CD4-positive, CD25-positive, alpha-beta regulatory T cell (primary cell): ENCODE results near the gene CUEDC2. TPM values are rescaled to one million over a fixed set of nuclear protein-coding genes. Genes with fewer than 3 reads are reported as not detected.

ENCODE experiments used
- ATAC-seq, 2 donors: fragments of 150-1000 bp; cut with Tn5 transposase; one replicate each; pipeline ENCODE4 v1.10.0; 2021; ENCODE audit warnings: low read depth in 2 of 2, moderate number of reproducible peaks in 2 of 2, moderate library complexity in 1 of 2
- DNase-seq, 3 donors: peaks; one replicate each; pipeline versions ENCODE4 v3.0.0 to v3.0.0-alpha.2; 2012 to 2022; ENCODE audit warnings: mixed read lengths in 1 of 3
- H3K27ac ChIP-seq: one replicate; pipeline ENCODE4 v1.7.0; 2013; ENCODE audit warnings: mild to moderate bottlenecking, low read length; ENCODE audit not compliant: insufficient read depth, poor library complexity, severe bottlenecking
- H3K27me3 ChIP-seq: one replicate; pipeline ENCODE4 v1.7.0; 2013; ENCODE audit warnings: low read length; ENCODE audit not compliant: control insufficient read depth, insufficient read depth
- H3K36me3 ChIP-seq: one replicate; pipeline ENCODE4 v1.7.0; 2013; ENCODE audit warnings: mild to moderate bottlenecking, low read length, moderate library complexity; ENCODE audit not compliant: control insufficient read depth, insufficient read depth
- H3K4me1 ChIP-seq: 2 replicates; pipeline ENCODE4 v1.7.0; 2013; ENCODE audit warnings: mild to moderate bottlenecking, low read length; ENCODE audit not compliant: insufficient read depth, control insufficient read depth, poor library complexity, severe bottlenecking
- H3K4me3 ChIP-seq: one replicate; pipeline ENCODE4 v1.7.0; 2013; ENCODE audit warnings: low read depth, mild to moderate bottlenecking, low read length, moderate library complexity
- H3K9me3 ChIP-seq, 2 experiments: 1 replicate in 1 of 2; 2 replicates in 1 of 2; pipeline ENCODE4 v1.7.0; 2013; ENCODE audit warnings: low read length in 2 of 2, mild to moderate bottlenecking in 1 of 2, moderate library complexity in 1 of 2; ENCODE audit not compliant: control insufficient read depth in 2 of 2
- H3K27ac Mint-ChIP-seq, 3 donors: one replicate each; pipeline ENCODE4 v1.8.0; 2020 to 2022; ENCODE audit warnings: mild to moderate bottlenecking in 3 of 3, mixed read lengths in 3 of 3, moderate library complexity in 2 of 3
- H3K27me3 Mint-ChIP-seq: one replicate; pipeline ENCODE4 v1.8.0; 2022; ENCODE audit warnings: mild to moderate bottlenecking, mixed read lengths
- H3K36me3 Mint-ChIP-seq: one replicate; pipeline ENCODE4 v1.8.0; 2020; ENCODE audit warnings: mixed read lengths
- H3K4me1 Mint-ChIP-seq, 4 donors: one replicate each; pipeline ENCODE4 v1.8.0; 2020 to 2022; ENCODE audit warnings: mixed read lengths in 4 of 4, mild to moderate bottlenecking in 1 of 4
- H3K4me3 Mint-ChIP-seq, 4 donors: one replicate each; pipeline ENCODE4 v1.8.0; 2020 to 2022; ENCODE audit warnings: mild to moderate bottlenecking in 4 of 4, mixed read lengths in 4 of 4, moderate library complexity in 3 of 4
- H3K9me3 Mint-ChIP-seq, 7 donors: one replicate each; pipeline ENCODE4 v1.8.0; 2020 to 2022; ENCODE audit warnings: mixed read lengths in 7 of 7, mild to moderate bottlenecking in 3 of 7, moderate library complexity in 2 of 7
- polyA plus RNA-seq, 4 donors: library from polyadenylated mRNA; unstranded; fragments of 300-500 nt; fragmentation: Illumina TruSeq; gene quantifications; one replicate each; pipeline ENCODE4 v1.2.3, GENCODE V29; 2021
- total RNA-seq: library from RNA; stranded (reverse); gene quantifications from one replicate; pipeline ENCODE4 v1.2.3, GENCODE V29; 2022

CUEDC2 gene
- total and polyA plus RNA-seq, 5 donors from 2014 or later, result 29.4 to 60.6 (median 51.2) TPM

GRCh38 chr10:102375250-102375649 lies 57.1 kb downstream of the CUEDC2 start:
- H3K27ac ChIP-seq, result no peak overlapping the region
- H3K4me1 Mint-ChIP-seq, result peaks cover 0 to 6% (median 0%) of the 10 kb centered on the region in 4 donors
- no peaks in the 10 kb centered on the region for H3K9me3 ChIP-seq
- no peak overlapping the region for H3K27ac Mint-ChIP-seq
- peaks cover 80% of the 10 kb centered on the region for H3K36me3 ChIP-seq
- H3K36me3 Mint-ChIP-seq, result peaks cover 47% of the 10 kb centered on the region
- no peaks in the 10 kb centered on the region for H3K4me1 ChIP-seq
- H3K27me3 Mint-ChIP-seq, result no peaks in the 10 kb centered on the region
- no peak for ATAC-seq
- H3K4me3 Mint-ChIP-seq, result no peak overlapping the region
- no peaks in the 10 kb centered on the region for H3K27me3 ChIP-seq
- H3K4me3 ChIP-seq, result no peak overlapping the region
- DNase-seq, result peak in 1 of 3 donors; percentile 4
- peaks cover 0 to 3% (median 0%) of the 10 kb centered on the region in 7 donors for H3K9me3 Mint-ChIP-seq

Other genes with a start within 250 kb of the CUEDC2 start
- gene ELOVL3, start 206.3 kb downstream of the CUEDC2 start, total RNA-seq, result not detected
- gene ELOVL3, start 206.3 kb downstream of the CUEDC2 start, polyA plus RNA-seq, result under 1 TPM in 1 of 4 donors, not detected in 3; 0.16 TPM
- not detected for gene PITX3, start 191.1 kb downstream of the CUEDC2 start, total RNA-seq
- gene PITX3, start 191.1 kb downstream of the CUEDC2 start, polyA plus RNA-seq, result not detected
- 45.6 TPM for gene GBF1, start 187.0 kb downstream of the CUEDC2 start, total RNA-seq
- gene GBF1, start 187.0 kb downstream of the CUEDC2 start, polyA plus RNA-seq, result 10 to 100 TPM in 1 of 4 donors, 1 to 10 TPM in 3; 8.8 to 10.1 (median 9.9) TPM
- gene NFKB2, start 36.9 kb downstream of the CUEDC2 start, total RNA-seq, result 385 TPM
- gene NFKB2, start 36.9 kb downstream of the CUEDC2 start, polyA plus RNA-seq, result 1 to 10 TPM; 6.3 to 8.2 (median 6.7) TPM
- 2.9 TPM for gene PSD, start 13.8 kb downstream of the CUEDC2 start, total RNA-seq
- 1 to 10 TPM; 1.4 to 2.6 (median 1.9) TPM for gene PSD, start 13.8 kb downstream of the CUEDC2 start, polyA plus RNA-seq
- 12.8 TPM for gene FBXL15, start 11.7 kb downstream of the CUEDC2 start, total RNA-seq
- 10 to 100 TPM; 25.2 to 40.1 (median 32.1) TPM for gene FBXL15, start 11.7 kb downstream of the CUEDC2 start, polyA plus RNA-seq
- 0.35 TPM for gene C10orf95, start 19.0 kb upstream of the CUEDC2 start, total RNA-seq
- 1 to 10 TPM in 1 of 4 donors, under 1 TPM in 3; 0.40 to 1.1 (median 0.55) TPM for gene C10orf95, start 19.0 kb upstream of the CUEDC2 start, polyA plus RNA-seq
- gene ACTR1A, start 70.1 kb upstream of the CUEDC2 start, total RNA-seq, result 63.0 TPM
- 10 to 100 TPM; 67.9 to 77.9 (median 75.6) TPM for gene ACTR1A, start 70.1 kb upstream of the CUEDC2 start, polyA plus RNA-seq
- gene SUFU, start 71.4 kb upstream of the CUEDC2 start, total RNA-seq, result 17.8 TPM
- gene SUFU, start 71.4 kb upstream of the CUEDC2 start, polyA plus RNA-seq, result 1 to 10 TPM; 2.4 to 6.3 (median 4.6) TPM
- gene TRIM8, start 211.9 kb upstream of the CUEDC2 start, total RNA-seq, result 73.4 TPM
- 10 to 100 TPM; 30.2 to 38.3 (median 36.4) TPM for gene TRIM8, start 211.9 kb upstream of the CUEDC2 start, polyA plus RNA-seq